COLO829 (cell line): ENCODE data around the gene TNFRSF4.

Experiments used
- DNase-seq: peaks from one replicate; pipeline ENCODE4 v3.0.0; 2012; ENCODE audit warnings: low spot score

TNFRSF4 gene

GRCh38 chr1:1169429-1170214, 44.3 kb downstream of the TNFRSF4 start:
- DNase-seq: no peak

- DNase-seq: no peak
These were observed 45.2 kb downstream of the TNFRSF4 start for GRCh38 chr1:1168451-1169411.

GRCh38 chr1:1167841-1168450, 46.0 kb downstream of the TNFRSF4 start:
- no peak for DNase-seq

GRCh38 chr1:1167398-1167821, 46.5 kb downstream of the TNFRSF4 start:
- no peak for DNase-seq

GRCh38 chr1:1166642-1167397, 47.1 kb downstream of the TNFRSF4 start:
- no peak for DNase-seq

- no peak for DNase-seq
These were observed 48.0 kb downstream of the TNFRSF4 start for GRCh38 chr1:1165900-1166421.

GRCh38 chr1:1165485-1165884, 48.5 kb downstream of the TNFRSF4 start:
- DNase-seq: no peak

GRCh38 chr1:1164701-1165451, 49.1 kb downstream of the TNFRSF4 start:
- no peak for DNase-seq

GRCh38 chr1:1164361-1164700, 49.6 kb downstream of the TNFRSF4 start:
- DNase-seq: no peak

- DNase-seq: no peak
These were observed 50.3 kb downstream of the TNFRSF4 start for GRCh38 chr1:1163538-1164070.

- DNase-seq: no peak
These were observed 51.1 kb downstream of the TNFRSF4 start for GRCh38 chr1:1162597-1163537.

GRCh38 chr1:1161683-1162079, 52.3 kb downstream of the TNFRSF4 start:
- DNase-seq: no peak
